ENCODE measurements around the gene TADA2B. TPM values are rescaled to one million over a fixed set of nuclear protein-coding genes. Genes with fewer than 3 reads are reported as not detected.

Gene TADA2B
- total RNA-seq, 6 donors from 2014 or later: 20.8 to 29.0 (median 26.2) TPM

DNA sequence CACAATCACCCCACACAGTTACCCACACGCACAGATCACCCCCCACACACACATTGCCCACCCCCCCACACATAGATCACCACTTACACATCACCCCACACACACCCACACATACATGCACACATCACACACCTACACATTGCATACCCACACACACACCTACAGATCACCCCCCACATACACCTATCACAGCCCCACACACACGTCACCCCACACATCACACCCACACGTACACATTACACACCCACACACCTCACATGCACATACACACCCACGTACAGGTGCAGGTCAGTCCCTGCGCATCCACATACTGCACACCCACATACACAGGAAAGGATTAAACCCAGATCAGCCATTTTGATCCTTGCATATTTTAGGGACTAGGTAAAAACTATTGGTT is 15.3 kb upstream of the TADA2B start:
- ATAC-seq (ENCODE audit: low FRiP score in 2 of 2) (no peak), DNase-seq (no peak)
- Histone ChIP-seq H3K4me1 (no peaks in the 10 kb centered on the region), H3K9me3 (no peaks in the 10 kb centered on the region), H3K36me3 (peaks cover 22 to 94% (median 62%) of the 10 kb centered on the region in 4 donors), H3K27me3 (no peaks in the 10 kb centered on the region), H3K4me3 (no peak overlapping the region), H3K27ac (no peak overlapping the region)
- TF ChIP-seq CTCF (IDR thresholded peaks at IDR 0.05) (no peak), POLR2AphosphoS5 (IDR thresholded peaks at IDR 0.05) (no peak), EP300 (IDR thresholded peaks at IDR 0.05) (no peak), POLR2A (IDR thresholded peaks at IDR 0.05) (no peak)
- WGBS, 2 donors: 87 to 92% methylated on average over 5 of the region's 5 CpGs

DNA sequence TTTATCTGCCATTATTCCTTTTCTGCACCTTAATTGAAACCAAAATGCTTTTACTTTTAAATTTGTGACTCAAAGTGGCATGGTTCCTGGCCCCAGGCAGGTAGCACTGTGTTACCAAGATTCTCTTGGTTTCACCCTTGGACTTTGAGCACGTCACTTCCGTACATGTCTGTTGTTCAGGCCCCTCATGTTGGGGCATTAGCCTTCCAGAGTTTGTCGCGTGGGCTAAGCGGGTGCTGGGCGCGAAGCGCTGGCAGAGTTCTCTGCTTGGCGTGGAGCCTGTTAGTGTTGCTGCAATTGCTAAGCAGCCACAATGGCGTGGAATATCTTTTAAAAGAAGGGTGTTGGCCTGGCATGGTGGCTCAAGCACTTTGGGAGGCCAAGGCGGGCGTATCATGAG is 14.0 kb upstream of the TADA2B start:
- no peaks in the 10 kb centered on the region for H3K27me3 ChIP-seq
- no peak for TF ChIP-seq CTCF (IDR thresholded peaks at IDR 0.05)
- no peaks in the 10 kb centered on the region for H3K9me3 ChIP-seq
- peaks cover 22 to 81% (median 53%) of the 10 kb centered on the region in 4 donors for H3K36me3 ChIP-seq
- H3K27ac ChIP-seq: no peak overlapping the region
- ATAC-seq (ENCODE audit: low FRiP score in 2 of 2): no peak
- WGBS, 2 donors: 95 to 96% methylated on average over 12 of the region's 12 CpGs
- DNase-seq: no peak
- peaks cover 0 to 2% (median under 1%) of the 10 kb centered on the region in 4 donors for H3K4me1 ChIP-seq
- no peak overlapping the region for H3K4me3 ChIP-seq

GRCh38 chr4:7029921-7030320 is 13.3 kb upstream of the TADA2B start:
- H3K4me3 ChIP-seq: no peak overlapping the region
- no peak overlapping the region for H3K27ac ChIP-seq
- H3K4me1 ChIP-seq: peaks cover 0 to 9% (median 2%) of the 10 kb centered on the region in 4 donors
- H3K9me3 ChIP-seq: no peaks in the 10 kb centered on the region
- peaks cover 22 to 74% (median 48%) of the 10 kb centered on the region in 4 donors for H3K36me3 ChIP-seq
- no peaks in the 10 kb centered on the region for H3K27me3 ChIP-seq
- WGBS, 2 donors: 95% methylated on average over 10 of the region's 10 CpGs
- no peak for TF ChIP-seq POLR2AphosphoS5 (IDR thresholded peaks at IDR 0.05)
- no peak for TF ChIP-seq CTCF (IDR thresholded peaks at IDR 0.05)
- no peak for TF ChIP-seq POLR2A (IDR thresholded peaks at IDR 0.05)
- no peak for TF ChIP-seq EP300 (IDR thresholded peaks at IDR 0.05)
- no peak for DNase-seq
- ATAC-seq (ENCODE audit: low FRiP score in 2 of 2): no peak

- 95 to 96% methylated on average over 10 of the region's 10 CpGs for WGBS, 2 donors
- Histone ChIP-seq H3K27ac (no peak overlapping the region), H3K9me3 (no peaks in the 10 kb centered on the region), H3K4me3 (no peak overlapping the region), H3K4me1 (peaks cover 0 to 10% (median 4%) of the 10 kb centered on the region in 4 donors), H3K27me3 (no peaks in the 10 kb centered on the region), H3K36me3 (peaks cover 22 to 65% (median 39%) of the 10 kb centered on the region in 4 donors)
- DNase-seq: no peak
- TF ChIP-seq EP300 (IDR thresholded peaks at IDR 0.05) (no peak), CTCF (IDR thresholded peaks at IDR 0.05) (no peak), POLR2A (IDR thresholded peaks at IDR 0.05) (no peak), POLR2AphosphoS5 (IDR thresholded peaks at IDR 0.05) (no peak)
- no peak for ATAC-seq (ENCODE audit: low FRiP score in 2 of 2)
Measured at GRCh38 chr4:7030856-7031255, 12.3 kb upstream of the TADA2B start.

All from upper lobe of left lung (tissue), 6 donors.